NOMO-1 (cell line): Measurements from ENCODE around the gene CNR1.
"Not testable (repeated sequence)": the region's sequence is repeated elsewhere in the genome, so short reads cannot be mapped to it uniquely, and the experiment has no call there.

Experiments
- DNase-seq, 2 experiments: peaks; one replicate each; lab custom pipeline; 2025; ENCODE audit not compliant: unreplicated experiment in 2 of 2; lab: John Stamatoyannopoulos, UW

CNR1 gene

DNA sequence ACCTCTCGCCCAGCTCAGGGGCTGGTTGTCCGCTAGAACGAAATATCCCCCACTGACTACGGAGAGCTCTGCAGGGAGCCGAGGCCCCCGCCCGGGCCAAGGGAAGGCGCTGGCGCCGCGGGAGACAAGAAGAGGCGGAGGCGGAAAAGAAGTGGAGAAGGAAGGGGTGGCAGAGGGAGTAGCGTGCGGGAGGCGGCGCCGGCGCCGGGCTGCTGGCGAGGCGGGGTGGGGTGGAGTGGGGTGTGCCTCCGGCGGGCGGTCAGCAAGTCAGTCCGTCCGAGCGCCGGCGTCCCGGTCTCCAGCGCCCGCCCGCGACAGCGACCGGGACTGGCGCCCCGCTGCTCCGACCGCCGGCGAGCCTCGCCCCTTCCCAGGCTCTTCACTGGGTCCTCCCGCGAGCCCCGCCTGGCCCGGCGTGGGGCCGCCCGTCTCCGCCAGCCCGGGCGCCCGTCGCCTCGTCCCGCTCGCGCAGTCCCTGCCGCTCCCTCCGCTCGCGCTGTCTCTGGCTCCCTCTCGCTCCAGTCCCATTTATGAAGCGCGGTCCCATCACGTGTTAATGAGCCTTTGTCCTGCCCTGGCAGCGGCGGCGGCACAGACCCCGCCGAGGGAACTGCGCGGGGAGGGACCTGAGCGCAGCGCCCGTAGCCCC lies at the start of gene CNR1:
Gene CNR1 (minus strand): TSS at position 504 of the 649 bp plus-strand sequence. CDS start 21,073 bp downstream, outside the sequence.
- DNase-seq = peak; percentile 5 to 11

DNA sequence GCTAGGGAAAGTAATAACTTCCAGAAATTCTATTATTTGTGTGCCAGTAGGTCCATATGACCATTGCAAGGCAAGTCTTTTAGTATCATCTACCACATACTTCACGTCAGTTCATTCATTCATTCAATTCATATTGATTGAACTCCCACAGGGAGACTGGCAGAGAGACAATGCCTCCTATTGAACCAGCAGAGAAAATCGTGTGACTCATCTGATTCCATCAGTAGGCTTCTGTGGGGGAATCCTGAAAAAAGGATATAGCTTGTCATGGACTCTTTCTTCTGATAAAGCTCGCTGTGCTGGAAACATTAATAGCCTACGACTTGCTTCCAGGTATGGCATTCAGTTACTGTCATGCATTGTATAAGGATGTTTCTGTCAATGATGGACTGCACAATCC lies 45.3 kb upstream of the CNR1 start:
- no peak for DNase-seq

DNA sequence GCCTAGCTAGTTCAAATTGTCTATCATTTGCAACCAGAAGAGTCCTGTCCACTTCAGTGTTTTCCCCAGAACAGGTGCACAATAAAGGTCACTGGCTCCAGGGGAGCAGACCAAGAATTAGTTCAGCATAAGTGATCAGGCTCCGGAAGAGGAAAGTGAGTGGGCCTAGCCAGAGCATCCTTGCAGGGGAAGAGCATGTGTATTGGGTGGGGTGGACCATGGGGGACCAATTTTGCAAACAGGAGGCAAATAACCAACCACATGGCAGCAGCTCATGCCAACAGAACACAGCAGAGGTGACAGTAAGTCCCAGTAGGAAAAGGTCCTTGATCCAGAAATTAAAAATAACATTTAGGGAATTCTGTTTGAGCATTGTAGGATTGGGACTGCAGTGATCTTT lies 43.2 kb upstream of the CNR1 start:
- no peak for DNase-seq

DNA sequence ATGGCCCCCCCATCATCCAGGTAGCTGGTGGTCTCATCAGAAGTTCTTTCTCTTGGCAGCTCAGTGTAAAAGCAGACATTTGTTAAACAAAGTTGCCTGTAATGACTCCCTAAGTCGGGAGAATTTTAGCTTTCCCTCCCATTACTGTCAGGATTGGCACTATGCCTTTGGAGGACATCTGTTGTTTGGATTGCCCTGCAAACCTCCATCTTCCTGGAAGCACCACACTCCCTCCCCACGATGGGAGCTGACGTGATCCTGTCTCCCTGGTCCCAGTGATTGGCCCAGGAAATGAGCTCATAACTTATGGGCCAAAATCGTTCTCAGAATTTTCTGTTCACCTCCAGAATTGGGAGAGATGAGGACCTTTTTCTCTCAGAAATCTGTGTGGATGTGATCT lies 42.6 kb upstream of the CNR1 start:
- DNase-seq = no peak

DNA sequence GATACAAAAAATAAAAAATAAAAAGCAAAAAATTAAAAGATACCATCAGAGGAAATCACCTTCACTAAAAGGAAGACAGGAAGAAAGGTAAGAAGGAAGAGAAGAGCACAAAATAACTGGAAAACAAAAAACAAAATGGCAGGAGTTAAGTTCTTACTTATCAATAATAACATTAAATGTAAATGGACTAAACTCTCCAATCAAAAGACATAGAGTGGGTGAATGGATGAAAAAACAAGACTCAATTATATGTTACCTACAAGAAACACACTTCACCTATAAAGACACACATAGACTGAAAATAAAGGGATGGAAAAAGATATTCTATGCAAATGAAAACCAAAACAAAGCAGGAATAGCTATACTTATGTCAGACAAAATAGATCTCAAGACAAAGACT lies 35.6 kb upstream of the CNR1 start:
- DNase-seq = not testable (repeated sequence)

DNA sequence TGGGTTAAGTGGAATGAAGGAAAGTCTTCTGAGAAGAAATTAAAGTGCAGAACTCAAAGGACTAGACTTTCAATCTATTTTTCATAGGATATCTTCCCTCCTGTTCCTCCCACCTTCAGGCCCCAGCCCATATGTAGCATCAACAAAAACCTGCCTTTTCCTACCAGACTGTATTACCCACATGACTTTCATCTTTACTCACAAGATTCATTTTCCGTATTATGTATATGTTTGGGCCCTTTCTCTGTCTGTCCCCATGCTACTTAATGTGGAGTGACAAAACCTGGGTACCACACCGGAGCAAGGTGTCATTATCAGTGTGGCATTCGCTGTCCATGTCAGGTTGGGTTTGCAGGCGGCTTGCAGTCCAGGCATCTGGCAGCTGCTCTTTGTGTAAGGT lies 18.8 kb upstream of the CNR1 start:
- DNase-seq = no peak

DNA sequence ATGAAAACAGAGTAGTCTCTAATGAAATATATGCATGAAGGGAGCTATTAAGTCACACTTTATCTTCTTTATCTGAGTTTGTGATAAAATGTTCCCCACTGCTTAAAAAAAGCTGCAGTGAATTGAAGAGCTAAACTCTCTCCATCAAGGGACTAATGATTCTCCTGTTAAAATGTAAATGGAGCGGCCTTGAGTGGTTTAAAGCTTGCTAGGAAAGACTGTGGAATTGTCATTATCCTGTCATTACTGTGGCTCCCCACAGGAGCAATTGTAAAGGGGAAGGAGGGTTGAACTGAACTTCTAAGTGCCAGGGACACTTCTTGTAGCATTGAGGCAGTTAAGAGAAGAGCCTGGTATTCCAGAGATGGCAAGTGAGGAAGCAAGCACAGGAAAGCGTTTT lies 17.3 kb upstream of the CNR1 start:
- no peak for DNase-seq

DNA sequence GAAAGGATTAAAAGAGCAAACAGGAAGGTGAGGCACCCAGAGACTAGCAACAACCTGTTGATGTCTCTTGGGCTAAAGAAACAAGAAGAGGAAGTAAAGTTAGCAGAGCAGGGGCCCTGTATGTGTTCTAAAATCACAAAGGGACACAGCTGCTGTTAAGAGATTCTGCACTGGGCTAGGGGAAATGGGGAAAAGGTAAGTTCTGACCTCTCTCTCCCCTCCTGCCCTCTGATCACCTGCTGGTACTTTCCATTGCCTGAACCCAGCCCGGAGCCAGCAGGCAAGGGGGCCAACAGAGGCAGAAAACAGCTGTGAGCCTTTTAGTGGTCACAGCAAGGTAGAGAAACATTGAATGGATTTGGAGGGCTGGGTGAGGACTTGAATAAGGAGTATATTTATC lies 13.5 kb upstream of the CNR1 start:
- peak in 1 of 2 experiments; percentile 8 for DNase-seq

DNA sequence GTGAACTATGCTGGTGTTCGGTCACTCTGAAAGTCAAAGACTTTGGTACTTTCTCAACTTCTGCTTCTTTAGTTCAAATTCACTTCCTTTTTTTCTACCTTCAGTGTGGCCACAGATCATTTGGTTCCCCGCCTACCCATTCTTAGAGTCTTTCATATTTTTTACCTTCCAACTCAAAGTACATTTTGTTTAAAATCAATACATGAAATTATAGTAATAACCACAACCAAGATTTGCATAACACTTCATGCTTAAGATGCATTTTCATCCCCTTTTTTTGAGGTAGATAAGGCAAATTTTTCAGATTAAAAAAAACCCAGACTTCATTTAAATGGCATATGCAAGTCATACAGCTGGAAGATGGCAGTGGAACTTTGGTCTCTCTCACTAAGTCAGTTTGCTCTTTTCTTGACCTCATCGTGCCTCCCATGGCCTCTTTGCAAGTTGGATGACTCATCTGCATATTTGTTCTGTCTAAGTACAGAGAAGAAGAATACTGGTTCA lies 11.9 kb upstream of the CNR1 start:
- DNase-seq = peak; percentile 21 to 78

DNA sequence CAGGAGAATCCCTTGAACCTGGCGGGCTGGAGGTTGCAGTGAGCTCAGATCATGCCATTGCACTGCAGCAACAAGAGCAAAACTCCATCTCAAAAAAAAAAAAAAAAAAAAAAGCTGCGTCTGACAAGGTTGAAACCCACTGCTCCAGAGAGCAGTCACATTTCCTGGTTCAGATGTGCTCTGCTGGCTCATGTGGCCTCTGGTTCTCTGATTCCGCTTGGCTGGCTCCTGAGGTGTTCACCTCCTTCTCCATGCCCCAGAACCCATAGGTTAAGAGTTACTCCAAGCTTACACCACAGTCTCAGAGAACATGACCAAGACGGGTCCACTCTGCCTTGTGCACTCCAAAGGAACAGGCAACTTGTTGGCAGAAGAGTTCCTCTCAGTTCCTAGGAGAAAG lies 8.8 kb upstream of the CNR1 start:
- DNase-seq = no peak

DNA sequence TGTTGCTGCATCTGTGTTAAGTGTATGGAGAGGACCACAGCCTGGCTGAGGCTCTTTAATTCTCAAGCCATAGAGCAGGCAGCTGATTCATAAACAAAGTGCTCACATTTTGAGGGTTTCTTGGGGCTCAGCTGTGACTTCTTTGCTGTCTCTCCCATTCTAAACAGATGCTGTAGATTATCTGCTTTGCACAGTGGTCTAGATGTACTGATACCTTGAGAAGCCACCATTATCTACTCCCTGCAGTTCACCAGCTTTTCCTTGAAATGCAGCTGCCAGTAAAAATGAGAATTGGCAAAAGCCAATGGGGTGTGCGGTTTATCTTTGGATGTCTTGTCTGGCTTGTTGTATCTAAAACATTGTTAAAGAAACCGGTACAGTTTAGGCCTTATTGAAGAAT lies 5.2 kb upstream of the CNR1 start:
- no peak for DNase-seq

DNA sequence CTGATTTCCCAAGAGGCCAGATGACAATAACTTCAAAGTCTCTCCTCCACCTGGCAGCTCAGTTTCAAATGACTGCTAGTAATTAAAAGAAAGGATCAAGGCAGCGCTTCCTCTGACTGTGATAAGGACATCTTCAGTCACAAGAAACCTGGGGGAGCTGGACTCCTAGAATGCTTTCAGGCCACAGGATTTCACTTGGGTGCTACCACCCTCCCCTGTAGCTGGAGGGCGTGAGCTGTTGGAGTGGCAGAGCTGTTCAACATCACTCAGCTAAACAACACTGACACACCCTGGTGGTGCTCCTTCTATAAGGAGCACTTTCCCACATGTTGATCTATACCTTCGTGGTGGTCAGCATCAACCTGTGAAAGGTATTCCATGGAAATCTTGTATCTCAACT lies 2.2 kb upstream of the CNR1 start:
- DNase-seq = no peak

DNA sequence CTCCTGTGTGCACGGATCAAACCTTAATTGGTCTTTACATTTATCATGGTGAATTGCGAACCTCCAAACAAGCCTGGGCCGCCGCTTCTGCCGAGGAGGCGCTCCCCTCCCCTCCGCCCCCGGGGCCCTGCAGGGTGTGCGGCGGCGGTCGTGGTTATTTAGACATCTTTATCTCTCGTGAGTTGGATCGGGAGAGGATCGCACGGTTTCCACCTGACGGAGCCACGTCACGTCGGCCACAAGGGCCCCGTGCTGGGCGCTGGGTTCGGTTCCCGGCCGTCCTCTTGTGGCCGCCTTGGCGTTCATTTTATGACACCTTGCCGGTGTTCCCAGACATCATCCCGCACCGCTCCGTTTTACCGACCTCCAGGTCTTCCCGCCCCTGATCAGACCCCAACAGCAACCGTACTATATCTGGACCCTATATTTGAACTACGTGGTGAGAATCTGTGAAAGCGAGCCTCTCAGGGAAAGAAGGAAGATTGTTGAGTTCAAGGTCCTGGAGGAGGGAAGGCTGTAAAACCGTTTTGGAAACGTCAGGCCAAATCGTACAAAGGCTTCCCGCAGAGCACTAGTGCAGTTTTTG lies 1.3 kb upstream of the CNR1 start:
- no peak for DNase-seq

DNA sequence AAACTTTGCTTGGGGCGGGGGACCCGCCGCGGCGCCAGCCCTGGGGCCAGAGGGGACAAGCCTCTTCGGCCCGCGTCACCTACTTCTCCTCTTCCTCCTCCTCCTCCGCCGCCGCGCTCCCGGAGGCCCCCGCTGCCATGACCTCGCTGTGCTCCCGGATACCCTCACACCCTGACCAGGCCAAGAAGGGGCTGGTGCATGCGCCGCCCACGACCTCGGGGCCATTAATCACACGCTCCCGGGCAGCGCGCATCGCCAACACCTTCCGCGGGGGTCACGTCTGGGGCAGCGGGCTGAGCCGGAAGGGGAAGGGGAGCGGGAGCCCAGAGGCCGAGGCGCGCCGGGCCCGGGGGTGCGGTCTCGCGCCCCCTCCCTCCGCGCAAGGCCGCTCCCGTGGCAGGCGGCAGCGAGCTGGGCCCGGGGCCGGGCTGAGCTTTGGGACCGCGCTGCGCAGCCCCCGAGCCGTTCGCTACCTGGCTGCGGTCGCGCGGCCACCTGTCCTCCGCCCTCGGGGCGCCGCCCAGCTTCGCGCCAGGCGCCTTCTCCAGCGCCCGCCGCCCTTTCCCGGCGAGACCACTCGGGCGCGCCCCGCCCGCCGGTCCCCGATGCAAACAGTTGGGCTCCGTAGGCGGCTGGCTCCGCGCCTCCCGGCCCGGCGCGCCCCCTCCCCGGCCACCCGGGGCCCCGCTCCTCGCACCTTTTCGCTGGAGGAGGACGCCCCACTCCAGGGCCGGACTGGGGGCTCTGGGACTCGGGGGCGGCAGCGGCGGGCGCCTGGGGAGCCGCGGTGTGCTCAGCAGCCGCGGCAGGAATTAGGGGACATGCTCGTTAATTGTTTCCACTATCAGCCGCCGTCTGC lies 575 bp upstream of the CNR1 start:
- DNase-seq = peak in 1 of 2 experiments; percentile 9

DNA sequence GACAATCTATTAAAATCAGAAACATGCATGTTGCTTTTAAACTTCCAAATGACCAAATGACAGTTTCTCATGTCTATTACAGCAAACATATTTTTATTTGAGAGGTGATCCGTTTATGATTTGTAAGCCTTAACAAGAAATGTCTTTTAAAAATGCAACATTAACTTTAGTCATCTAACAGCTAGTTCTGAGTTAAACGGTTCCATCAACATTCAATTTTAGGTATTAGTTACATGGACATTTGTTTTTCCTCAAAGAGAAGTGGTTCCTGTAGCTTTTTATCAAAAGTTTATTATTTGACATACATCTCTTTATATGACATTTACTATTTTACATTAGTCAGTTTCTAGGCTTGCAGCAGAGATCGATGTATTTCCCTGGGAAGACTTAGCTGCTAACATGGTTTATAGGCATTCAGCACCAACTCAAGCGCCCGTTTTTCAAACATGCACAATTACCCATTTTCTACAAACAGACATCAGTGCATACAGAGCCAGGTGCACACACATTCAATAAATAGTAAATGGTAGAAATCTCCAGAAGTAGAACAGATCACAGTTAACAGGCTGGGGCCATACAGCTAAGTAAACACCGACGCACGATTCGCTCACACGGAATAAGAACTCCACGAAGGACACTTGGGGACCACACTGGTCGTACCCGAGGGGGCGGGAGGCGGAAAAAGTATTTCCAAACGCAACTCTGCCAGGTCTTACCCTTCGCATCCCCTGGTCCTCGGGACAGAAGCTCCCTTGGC lies 882 bp downstream of the CNR1 start:
- DNase-seq = no peak

DNA sequence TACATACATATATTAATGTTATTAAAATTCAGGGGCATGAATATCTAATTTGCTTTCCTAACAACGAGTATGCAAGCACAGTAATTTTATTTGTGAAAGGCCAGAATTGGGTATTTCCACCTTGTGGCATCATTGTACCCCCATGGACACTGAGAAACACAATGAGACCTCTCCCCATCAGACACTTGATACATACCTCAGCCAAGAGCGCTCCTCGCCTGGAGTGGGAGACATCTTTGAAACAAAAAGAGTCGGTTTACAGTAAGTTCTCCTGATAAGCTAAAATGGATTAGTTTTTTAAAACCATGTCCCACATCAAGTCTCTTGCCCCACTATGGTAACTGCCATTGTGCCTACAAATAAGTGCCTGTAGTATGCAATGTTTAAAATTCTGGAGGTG lies 2.1 kb downstream of the CNR1 start:
- DNase-seq = no peak

DNA sequence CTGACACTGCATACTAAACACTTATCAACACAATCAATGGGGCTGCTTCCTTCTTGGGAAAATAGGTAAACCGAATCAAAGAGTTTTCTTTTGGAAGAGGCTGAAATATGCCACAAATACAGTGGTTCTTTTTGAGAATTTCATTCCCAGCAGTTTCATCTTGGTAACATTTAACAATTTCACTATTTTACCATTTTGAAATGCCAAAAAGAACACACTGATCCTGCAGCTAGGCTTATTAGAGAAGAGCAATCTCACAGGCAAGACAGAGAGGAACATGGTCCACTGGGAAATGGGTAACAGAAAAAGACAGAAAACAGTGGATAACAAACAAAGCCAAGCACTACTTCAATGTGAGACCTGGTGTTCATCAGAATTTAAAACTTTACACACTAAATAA lies 2.5 kb downstream of the CNR1 start:
- DNase-seq = no peak

DNA sequence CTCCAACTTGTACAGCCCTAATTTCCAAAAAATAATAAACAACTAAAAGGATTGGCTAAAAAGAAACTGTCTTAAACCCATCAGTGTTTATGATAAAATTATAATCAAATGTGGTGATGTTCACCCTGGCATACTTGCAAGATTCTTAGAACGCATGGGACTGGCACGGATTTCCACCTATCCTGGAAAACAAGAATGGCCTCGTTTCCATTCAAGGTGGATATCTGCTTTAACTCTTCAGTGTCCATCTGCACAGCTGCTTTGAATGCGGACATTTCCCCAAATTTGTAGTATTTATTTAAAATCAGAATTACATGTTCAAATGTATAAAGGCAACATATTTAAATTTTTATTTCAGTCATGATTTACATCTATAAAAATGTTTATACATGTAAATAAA lies 4.2 kb downstream of the CNR1 start:
- no peak for DNase-seq

DNA sequence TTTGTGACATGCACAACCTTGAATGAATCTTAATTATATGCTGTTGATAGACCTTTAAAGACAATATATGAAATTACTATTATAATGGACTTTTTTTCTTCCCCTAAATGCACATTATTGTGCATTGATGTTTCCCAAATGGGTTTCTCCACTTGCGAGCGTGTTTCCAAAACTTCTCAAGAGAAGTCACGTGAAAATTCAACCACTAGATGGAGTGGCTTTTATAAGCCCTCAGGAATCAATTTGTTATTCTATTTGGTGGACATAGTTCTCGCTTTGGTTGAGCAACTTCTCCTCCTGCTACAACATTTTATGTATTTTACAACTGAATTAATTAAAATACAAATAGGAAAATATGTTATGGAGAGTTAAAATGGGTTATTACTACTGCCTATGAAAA lies 9.0 kb downstream of the CNR1 start:
- no peak for DNase-seq

DNA sequence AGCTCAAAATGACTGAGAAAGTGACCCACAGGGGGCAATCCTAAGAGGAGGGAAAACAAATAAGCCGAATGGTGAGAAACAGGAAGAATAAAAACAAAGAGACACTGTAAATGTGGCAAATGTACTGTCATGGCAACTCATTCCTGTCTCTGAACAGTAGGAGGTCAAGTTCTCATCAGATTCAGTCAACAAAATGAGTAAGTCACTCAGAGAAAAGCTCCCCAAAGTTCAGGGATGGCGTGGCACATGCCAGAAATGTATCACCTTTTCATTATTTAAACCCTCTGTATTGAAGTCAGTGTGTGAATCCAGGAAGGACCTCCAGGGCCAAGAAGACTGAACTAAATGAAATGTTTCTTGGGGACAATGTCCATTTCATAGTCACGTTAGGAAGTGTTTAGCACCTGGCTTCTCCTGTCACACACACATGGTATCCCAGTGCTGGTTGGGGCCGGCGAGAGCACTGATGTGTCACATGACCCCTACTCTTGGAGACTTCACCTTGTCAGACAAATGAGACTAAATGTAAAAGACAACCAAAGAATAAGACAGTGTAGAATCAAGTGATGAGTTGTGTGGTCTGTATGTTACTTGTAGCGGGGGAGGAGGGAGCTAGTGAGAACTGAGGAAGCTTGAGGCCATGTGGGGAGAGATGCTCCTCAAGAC lies 20.7 kb downstream of the CNR1 start:
- no peak for DNase-seq
